ENCODE results near the gene ADSL. TPM values are rescaled to one million over a fixed set of nuclear protein-coding genes. Genes with fewer than 3 reads are reported as not detected.

Gene ADSL
- total RNA-seq, 1 experiment from 2014 or later, result 120 TPM

GRCh38 chr22:40368836-40369235 is 22.5 kb downstream of the ADSL start:
- H3K4me1 ChIP-seq, result no peaks in the 10 kb centered on the region
- no peaks in the 10 kb centered on the region for H3K36me3 ChIP-seq (ENCODE audit: control insufficient read depth, insufficient read depth, low read length)
- Mint-ChIP-seq H3K4me3 (ENCODE audit: unreplicated experiment) (no peak overlapping the region), H3K27ac (ENCODE audit: unreplicated experiment) (no peak overlapping the region), H3K9me3 (ENCODE audit: unreplicated experiment) (no peaks in the 10 kb centered on the region), H3K36me3 (ENCODE audit: insufficient read depth, unreplicated experiment) (peaks cover 59% of the 10 kb centered on the region), H3K4me1 (ENCODE audit: low read depth, unreplicated experiment) (peaks cover 7% of the 10 kb centered on the region), H3K27me3 (ENCODE audit: insufficient read depth, unreplicated experiment) (no peaks in the 10 kb centered on the region)
- no peaks in the 10 kb centered on the region for H3K9me3 ChIP-seq
- BruUV-seq (replicated peaks), result no TSS peak
- H3K4me3 ChIP-seq (ENCODE audit: low read depth, low read length), result no peak overlapping the region
- DNase-seq, result no peak
- ChIA-PET POLR2A (no interaction called here), CTCF (no interaction called here)
- intact Hi-C loops (cut with micrococcal nuclease; ENCODE audit: unreplicated experiment), result no loop called here
- no peaks in the 10 kb centered on the region for H3K27me3 ChIP-seq (replicated peaks; ENCODE audit: control insufficient read depth, insufficient read depth, low read length)
- TF ChIP-seq, protein P1, sequence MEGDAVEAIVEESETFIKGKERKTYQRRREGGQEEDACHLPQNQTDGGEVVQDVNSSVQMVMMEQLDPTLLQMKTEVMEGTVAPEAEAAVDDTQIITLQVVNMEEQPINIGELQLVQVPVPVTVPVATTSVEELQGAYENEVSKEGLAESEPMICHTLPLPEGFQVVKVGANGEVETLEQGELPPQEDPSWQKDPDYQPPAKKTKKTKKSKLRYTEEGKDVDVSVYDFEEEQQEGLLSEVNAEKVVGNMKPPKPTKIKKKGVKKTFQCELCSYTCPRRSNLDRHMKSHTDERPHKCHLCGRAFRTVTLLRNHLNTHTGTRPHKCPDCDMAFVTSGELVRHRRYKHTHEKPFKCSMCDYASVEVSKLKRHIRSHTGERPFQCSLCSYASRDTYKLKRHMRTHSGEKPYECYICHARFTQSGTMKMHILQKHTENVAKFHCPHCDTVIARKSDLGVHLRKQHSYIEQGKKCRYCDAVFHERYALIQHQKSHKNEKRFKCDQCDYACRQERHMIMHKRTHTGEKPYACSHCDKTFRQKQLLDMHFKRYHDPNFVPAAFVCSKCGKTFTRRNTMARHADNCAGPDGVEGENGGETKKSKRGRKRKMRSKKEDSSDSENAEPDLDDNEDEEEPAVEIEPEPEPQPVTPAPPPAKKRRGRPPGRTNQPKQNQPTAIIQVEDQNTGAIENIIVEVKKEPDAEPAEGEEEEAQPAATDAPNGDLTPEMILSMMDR (IDR thresholded peaks at IDR 0.05; ENCODE audit: insufficient read depth in 1 of 2, low read depth in 1 of 2, low read length in 1 of 2, severe bottlenecking in 1 of 2, unreplicated experiment in 1 of 2), result no peak

- CTCF ChIA-PET, result no interaction called here
- H3K27me3 Mint-ChIP-seq (ENCODE audit: insufficient read depth, unreplicated experiment), result no peaks in the 10 kb centered on the region
- intact Hi-C loops (cut with micrococcal nuclease; ENCODE audit: unreplicated experiment), result no loop called here
These were observed 28.3 kb downstream of the ADSL start for GRCh38 chr22:40374567-40374966.

DNA sequence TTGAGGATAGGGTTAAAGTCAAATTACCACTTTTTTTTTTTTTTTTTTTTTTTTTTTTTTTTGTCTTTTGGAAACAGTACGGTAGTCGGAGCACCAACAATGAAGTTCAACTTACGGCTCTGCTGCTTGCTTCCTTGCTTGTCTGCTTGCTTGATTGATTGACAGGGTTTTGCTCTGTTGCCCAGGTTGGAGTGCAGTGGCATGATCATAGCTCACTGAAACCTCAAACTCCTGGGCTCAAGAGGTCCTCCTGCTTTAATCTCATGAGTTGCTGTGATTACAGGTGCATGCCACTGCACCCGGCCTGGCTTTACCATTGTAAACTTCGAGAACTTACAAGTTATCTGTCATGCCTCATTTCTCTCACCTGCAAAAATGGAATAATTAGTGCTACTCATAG is 29.8 kb downstream of the ADSL start:
- no peak for DNase-seq
- TF ChIP-seq, protein P1 (IDR thresholded peaks at IDR 0.05; ENCODE audit: insufficient read depth in 1 of 2, low read depth in 1 of 2, low read length in 1 of 2, severe bottlenecking in 1 of 2, unreplicated experiment in 1 of 2), result no peak
- no peaks in the 10 kb centered on the region for H3K9me3 Mint-ChIP-seq (ENCODE audit: unreplicated experiment)
- peaks cover 7% of the 10 kb centered on the region for H3K4me1 Mint-ChIP-seq (ENCODE audit: low read depth, unreplicated experiment)
- H3K36me3 ChIP-seq (ENCODE audit: control insufficient read depth, insufficient read depth, low read length), result no peaks in the 10 kb centered on the region
- H3K4me3 Mint-ChIP-seq (ENCODE audit: unreplicated experiment), result no peak overlapping the region
- no peaks in the 10 kb centered on the region for H3K9me3 ChIP-seq
- CTCF ChIA-PET, result no interaction called here
- BruUV-seq (replicated peaks), result no TSS peak
- POLR2A ChIA-PET, result no interaction called here
- intact Hi-C loops (cut with micrococcal nuclease; ENCODE audit: unreplicated experiment), result no loop called here
- H3K4me1 ChIP-seq, result no peaks in the 10 kb centered on the region
- H3K27me3 Mint-ChIP-seq (ENCODE audit: insufficient read depth, unreplicated experiment), result no peaks in the 10 kb centered on the region
- peaks cover 16% of the 10 kb centered on the region for H3K36me3 Mint-ChIP-seq (ENCODE audit: insufficient read depth, unreplicated experiment)
- H3K27me3 ChIP-seq (replicated peaks; ENCODE audit: control insufficient read depth, insufficient read depth, low read length), result no peaks in the 10 kb centered on the region
- H3K4me3 ChIP-seq (ENCODE audit: low read depth, low read length), result no peak overlapping the region
- H3K27ac Mint-ChIP-seq (ENCODE audit: unreplicated experiment), result no peak overlapping the region

More at GRCh38 chr22:40374567-40374966, 28.3 kb downstream of the ADSL start:
- no TSS peak for BruUV-seq (replicated peaks)
- H3K9me3 ChIP-seq, result no peaks in the 10 kb centered on the region
- peaks cover 7% of the 10 kb centered on the region for H3K4me1 Mint-ChIP-seq (ENCODE audit: low read depth, unreplicated experiment)
- no peak overlapping the region for H3K27ac Mint-ChIP-seq (ENCODE audit: unreplicated experiment)
- H3K4me3 Mint-ChIP-seq (ENCODE audit: unreplicated experiment), result no peak overlapping the region
- no peak overlapping the region for H3K4me3 ChIP-seq (ENCODE audit: low read depth, low read length)
- H3K9me3 Mint-ChIP-seq (ENCODE audit: unreplicated experiment), result no peaks in the 10 kb centered on the region
- no peaks in the 10 kb centered on the region for H3K27me3 ChIP-seq (replicated peaks; ENCODE audit: control insufficient read depth, insufficient read depth, low read length)
- TF ChIP-seq, protein P1 (IDR thresholded peaks at IDR 0.05; ENCODE audit: insufficient read depth in 1 of 2, low read depth in 1 of 2, low read length in 1 of 2, severe bottlenecking in 1 of 2, unreplicated experiment in 1 of 2), result no peak
- no peak for DNase-seq
- H3K36me3 Mint-ChIP-seq (ENCODE audit: insufficient read depth, unreplicated experiment), result peaks cover 31% of the 10 kb centered on the region
- POLR2A ChIA-PET, result no interaction called here
- H3K36me3 ChIP-seq (ENCODE audit: control insufficient read depth, insufficient read depth, low read length), result no peaks in the 10 kb centered on the region
- H3K4me1 ChIP-seq, result no peaks in the 10 kb centered on the region
